A549 treated with AZD9567 at 1 μM for 4 hours (cell line): Measurements from ENCODE around the gene PDIA2. TPM values are rescaled to one million over a fixed set of nuclear protein-coding genes. Genes with fewer than 3 reads are reported as not detected.

Source experiments
- total RNA-seq: library from RNA; stranded (reverse); fragments of 200-300 nt; extraction: Qiagen RNA extraction; gene quantifications from 5 replicates; pipeline ENCODE4 v1.2.3, GENCODE V29; 2022; ENCODE audit not compliant: insufficient read depth

PDIA2 gene, protein sequence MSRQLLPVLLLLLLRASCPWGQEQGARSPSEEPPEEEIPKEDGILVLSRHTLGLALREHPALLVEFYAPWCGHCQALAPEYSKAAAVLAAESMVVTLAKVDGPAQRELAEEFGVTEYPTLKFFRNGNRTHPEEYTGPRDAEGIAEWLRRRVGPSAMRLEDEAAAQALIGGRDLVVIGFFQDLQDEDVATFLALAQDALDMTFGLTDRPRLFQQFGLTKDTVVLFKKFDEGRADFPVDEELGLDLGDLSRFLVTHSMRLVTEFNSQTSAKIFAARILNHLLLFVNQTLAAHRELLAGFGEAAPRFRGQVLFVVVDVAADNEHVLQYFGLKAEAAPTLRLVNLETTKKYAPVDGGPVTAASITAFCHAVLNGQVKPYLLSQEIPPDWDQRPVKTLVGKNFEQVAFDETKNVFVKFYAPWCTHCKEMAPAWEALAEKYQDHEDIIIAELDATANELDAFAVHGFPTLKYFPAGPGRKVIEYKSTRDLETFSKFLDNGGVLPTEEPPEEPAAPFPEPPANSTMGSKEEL
- 0.16 to 0.67 TPM (median 0.29 TPM) in 4 of 5 replicates, not detected in the other for total RNA-seq

DNA sequence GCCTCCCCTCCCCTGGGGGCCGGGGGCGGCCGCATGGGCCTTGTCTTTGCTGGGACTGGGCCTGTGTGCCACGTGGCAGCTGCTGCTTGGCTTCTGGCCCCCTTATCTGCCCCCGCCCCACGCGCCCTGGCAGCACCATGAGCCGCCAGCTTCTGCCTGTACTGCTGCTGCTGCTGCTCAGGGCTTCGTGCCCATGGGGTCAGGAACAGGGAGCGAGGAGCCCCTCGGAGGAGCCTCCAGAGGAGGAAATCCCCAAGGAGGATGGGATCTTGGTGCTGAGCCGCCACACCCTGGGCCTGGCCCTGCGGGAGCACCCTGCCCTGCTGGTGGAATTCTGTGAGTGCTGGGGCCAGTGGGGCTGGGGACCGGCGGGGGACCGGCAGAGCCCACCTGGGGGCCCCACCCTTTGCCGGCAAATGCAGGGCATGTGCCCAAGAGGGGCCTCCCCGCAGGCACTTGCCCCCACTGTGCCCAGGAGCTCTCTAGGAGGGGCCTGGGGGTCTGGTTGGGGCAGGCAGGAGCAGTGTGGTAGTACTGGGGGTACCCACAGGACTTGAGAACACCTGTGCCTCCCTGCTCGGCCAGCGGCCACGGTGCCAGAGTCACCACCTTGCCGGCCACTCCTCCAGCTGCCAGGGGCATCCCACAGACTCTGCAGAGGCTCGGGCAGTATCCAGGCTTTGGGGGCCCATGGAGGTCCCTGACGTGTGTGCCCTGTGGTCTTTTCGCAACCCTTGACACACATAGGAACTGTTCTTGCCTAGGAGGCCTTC lies at the start of gene PDIA2:
PDIA2 (plus strand) TSS at position 132 of the 773 bp plus-strand sequence; CDS start at position 138, 6 bp downstream.

DNA sequence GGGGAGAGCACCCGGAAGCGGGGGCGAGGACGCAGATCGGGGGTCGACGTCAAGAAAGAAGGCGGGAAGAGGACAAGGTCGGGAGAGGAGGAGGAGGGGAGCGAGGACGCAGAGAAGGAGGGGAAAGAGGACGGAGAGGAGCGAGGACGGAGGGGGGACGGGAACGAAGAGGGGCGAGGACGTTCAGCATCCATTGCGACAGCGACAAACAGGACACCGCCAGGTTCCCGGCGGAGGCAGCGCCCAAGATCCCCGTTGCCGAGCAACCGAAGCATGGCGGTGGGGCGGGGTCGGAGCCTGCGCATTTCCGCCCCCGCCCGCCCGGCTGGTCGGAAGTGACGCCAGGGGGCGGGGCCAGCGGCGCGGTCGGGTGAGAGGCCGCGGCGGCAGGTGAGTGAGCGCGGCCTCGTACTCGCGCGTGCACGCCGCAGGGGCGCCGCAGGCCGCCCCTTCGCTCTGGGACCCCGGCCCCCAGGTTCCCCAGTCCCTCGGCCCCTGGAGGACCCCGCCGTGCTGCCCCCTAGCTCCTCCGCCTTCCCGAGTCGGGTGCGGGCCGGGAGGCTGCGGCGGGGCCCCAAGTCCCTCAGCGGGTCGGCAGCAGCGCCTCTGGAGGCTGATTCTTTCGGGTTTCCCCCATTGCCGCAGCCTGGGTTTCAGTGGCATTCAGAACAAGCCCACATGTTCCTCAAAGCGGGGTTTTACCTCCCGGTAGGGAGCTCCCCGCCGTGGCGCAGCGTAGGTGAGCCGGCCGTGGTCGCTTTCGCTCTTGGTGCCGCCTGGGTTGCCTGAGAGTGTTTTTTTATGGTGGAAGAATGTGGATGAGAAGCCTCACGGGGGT lies 48.3 kb upstream of the PDIA2 start, which contains the start of gene FAM234A:
FAM234A (plus strand) TSS at position 354 of the 838 bp plus-strand sequence. CDS start 19,593 bp downstream, outside the sequence.

DNA sequence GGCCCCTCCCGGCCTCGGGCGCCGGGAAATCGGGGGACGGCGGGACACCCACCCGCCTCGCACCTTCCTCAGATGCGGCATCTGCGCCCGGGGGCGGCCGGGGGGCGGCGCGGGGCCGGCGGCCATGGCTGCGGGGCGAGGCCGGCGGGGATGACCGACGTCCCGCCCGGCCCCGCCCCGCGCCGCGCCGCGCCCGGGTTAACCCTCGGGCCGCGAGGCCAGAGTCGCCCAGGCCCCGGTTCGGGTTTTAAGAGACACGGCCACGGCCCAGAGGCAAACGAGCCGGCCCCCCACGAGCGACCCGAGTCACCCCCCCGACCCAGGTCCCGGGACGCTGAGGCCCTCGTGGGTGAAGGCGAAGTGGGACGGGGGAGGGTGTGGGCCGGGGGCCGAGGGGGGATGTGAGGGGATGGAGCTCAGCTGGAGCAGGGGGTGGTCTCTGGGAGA lies 7.2 kb upstream of the PDIA2 start, which contains the start of gene RGS11:
RGS11 (minus strand) TSS at position 159 of the 447 bp plus-strand sequence; CDS start at position 126, 33 bp downstream.

DNA sequence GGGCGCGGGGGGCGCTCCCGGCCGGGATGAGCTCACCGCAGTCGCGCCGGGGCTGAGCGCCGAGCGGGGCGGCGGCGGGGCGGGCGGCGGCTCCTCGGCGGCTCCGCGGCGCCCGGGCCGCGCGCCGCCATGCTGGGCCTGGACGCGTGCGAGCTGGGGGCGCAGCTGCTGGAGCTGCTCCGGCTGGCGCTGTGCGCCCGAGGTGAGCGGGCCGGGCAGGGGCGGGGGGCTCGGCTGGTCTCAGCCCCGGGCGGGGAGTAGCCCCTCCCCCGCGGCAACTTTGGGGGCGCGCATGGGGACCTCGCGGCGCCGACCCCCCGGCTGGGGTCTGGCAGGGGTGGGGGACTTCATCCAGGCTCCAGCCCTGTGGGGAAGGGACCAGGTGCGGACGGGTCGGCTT lies 2.4 kb upstream of the PDIA2 start, which contains the start of gene ARHGDIG:
ARHGDIG (plus strand) TSS at position 40 of the 400 bp plus-strand sequence; CDS start at position 130, 90 bp downstream.

Other genes with a start within 250 kb of the PDIA2 start
- 29.9 to 41.1 TPM (median 37.5 TPM) in 5 replicates for gene POLR3K, start 229.6 kb upstream of the PDIA2 start, total RNA-seq
- gene SNRNP25, start 229.3 kb upstream of the PDIA2 start, total RNA-seq, result 70.0 to 81.8 TPM (median 75.7 TPM) in 5 replicates
- gene RHBDF1, start 210.5 kb upstream of the PDIA2 start, total RNA-seq, result 18.8 to 31.2 TPM (median 28.5 TPM) in 5 replicates
- 52.2 to 79.0 TPM (median 74.7 TPM) in 5 replicates for gene MPG, start 204.9 kb upstream of the PDIA2 start, total RNA-seq
- 25.3 to 28.4 TPM (median 26.4 TPM) in 5 replicates for gene NPRL3, start 144.5 kb upstream of the PDIA2 start, total RNA-seq
- gene HBZ, start 130.5 kb upstream of the PDIA2 start, total RNA-seq, result 0.18 TPM in 1 of 5 replicates, not detected in the others
- not detected in 5 replicates for gene HBM, start 117.2 kb upstream of the PDIA2 start, total RNA-seq
- gene HBA2, start 110.3 kb upstream of the PDIA2 start, total RNA-seq, result 0.29 to 1.0 TPM (median 1.0 TPM) in 3 of 5 replicates, not detected in the others
- gene HBA1, start 106.5 kb upstream of the PDIA2 start, total RNA-seq, result 1.2 to 1.9 TPM (median 1.5 TPM) in 4 of 5 replicates, not detected in the other
- 6.4 to 8.0 TPM (median 7.1 TPM) in 5 replicates for gene HBQ1, start 102.7 kb upstream of the PDIA2 start, total RNA-seq
- 43.0 to 55.3 TPM (median 52.7 TPM) in 5 replicates for gene LUC7L, start 53.7 kb upstream of the PDIA2 start, total RNA-seq
- gene FAM234A, start 48.3 kb upstream of the PDIA2 start, total RNA-seq, result 39.1 to 52.9 TPM (median 51.9 TPM) in 5 replicates
- gene RGS11, start 7.2 kb upstream of the PDIA2 start, total RNA-seq, result 2.3 to 5.7 TPM (median 3.9 TPM) in 5 replicates
- 2.9 to 3.7 TPM (median 3.0 TPM) in 5 replicates for gene ARHGDIG, start 2.6 kb upstream of the PDIA2 start, total RNA-seq
- 21.4 to 36.9 TPM (median 34.6 TPM) in 5 replicates for gene AXIN1, start 69.6 kb downstream of the PDIA2 start, total RNA-seq
- 112 to 128 TPM (median 125 TPM) in 5 replicates for gene MRPL28, start 87.4 kb downstream of the PDIA2 start, total RNA-seq
- gene PGAP6, start 98.8 kb downstream of the PDIA2 start, total RNA-seq, result 36.0 to 40.7 TPM (median 37.3 TPM) in 5 replicates
- gene NME4, start 114.0 kb downstream of the PDIA2 start, total RNA-seq, result 326 to 424 TPM (median 419 TPM) in 5 replicates
- 22.9 to 32.3 TPM (median 31.6 TPM) in 5 replicates for gene DECR2, start 118.7 kb downstream of the PDIA2 start, total RNA-seq
- 23.5 to 29.0 TPM (median 27.5 TPM) in 5 replicates for gene RAB11FIP3, start 142.5 kb downstream of the PDIA2 start, total RNA-seq
- gene CAPN15, start 244.5 kb downstream of the PDIA2 start, total RNA-seq, result 45.6 to 75.6 TPM (median 71.1 TPM) in 5 replicates